ENCODE measurements around the gene SEMA3D. TPM values are rescaled to one million over a fixed set of nuclear protein-coding genes. Genes with fewer than 3 reads are reported as not detected.

The SEMA3D gene
- total RNA-seq (2016; rRNA removed; fragmentation: Illumina TruSeq; extraction: Trizol) (0.07 TPM in 1 of 2 replicates, not detected in the other), polyA plus RNA-seq (2011; rRNA removed) (not detected in 2 replicates), polyA minus RNA-seq (2011; rRNA and poly(A)+ RNA removed; ENCODE audit: low replicate concordance) (not detected in 2 replicates), Bru-seq, nascent RNA (percentile 3 among the genes with signal in this experiment), BruChase-seq, experiment 1, labeled RNA remaining after a 6-hour chase (percentile 2 among the genes with signal in this experiment), BruChase-seq, experiment 2, labeled RNA remaining after a 2-hour chase (percentile 4 among the genes with signal in this experiment)
- total RNA-seq (2016; cell fraction: cytosol; rRNA removed; fragmentation: Illumina TruSeq; extraction: Trizol; ENCODE audit: low read depth), result not detected in 2 replicates
- not detected in 2 replicates for total RNA-seq (2016; cell fraction: insoluble cytoplasmic fraction; rRNA removed; fragmentation: Illumina TruSeq; extraction: Trizol)
- not detected in 2 replicates for total RNA-seq (2016; cell fraction: membrane; rRNA removed; fragmentation: Illumina TruSeq; extraction: Trizol)
- total RNA-seq (2016; cell fraction: nucleus; rRNA removed; fragmentation: Illumina TruSeq; extraction: Trizol), result not detected in 2 replicates
- polyA plus RNA-seq (2011; cell fraction: cytosol; rRNA removed), result not detected in 2 replicates
- not detected in 2 replicates for polyA plus RNA-seq (2011; cell fraction: nucleus; rRNA removed)
- not detected in 2 replicates for polyA plus RNA-seq (2012)
- not detected in 2 replicates for polyA plus RNA-seq (2016; cell fraction: cytosol; fragmentation: Illumina TruSeq; extraction: Trizol; ENCODE audit: low read depth)
- not detected in 2 replicates for polyA plus RNA-seq (2016; cell fraction: insoluble cytoplasmic fraction; fragmentation: Illumina TruSeq; extraction: Trizol; ENCODE audit: low read depth)
- not detected in 2 replicates for polyA plus RNA-seq (2016; cell fraction: membrane; fragmentation: Illumina TruSeq; extraction: Trizol; ENCODE audit: low read depth)
- polyA plus RNA-seq (2016; cell fraction: nucleus; fragmentation: Illumina TruSeq; extraction: Trizol; ENCODE audit: insufficient read depth, low read depth), result not detected in 2 replicates
- polyA minus RNA-seq (2011; cell fraction: cytosol; rRNA and poly(A)+ RNA removed), result not detected in 2 replicates
- not detected in 2 replicates for polyA minus RNA-seq (2011; cell fraction: nucleus; rRNA and poly(A)+ RNA removed)
- long read RNA-seq, experiment 1, result 0 reads
- long read RNA-seq, experiment 2, result 0 reads

DNA sequence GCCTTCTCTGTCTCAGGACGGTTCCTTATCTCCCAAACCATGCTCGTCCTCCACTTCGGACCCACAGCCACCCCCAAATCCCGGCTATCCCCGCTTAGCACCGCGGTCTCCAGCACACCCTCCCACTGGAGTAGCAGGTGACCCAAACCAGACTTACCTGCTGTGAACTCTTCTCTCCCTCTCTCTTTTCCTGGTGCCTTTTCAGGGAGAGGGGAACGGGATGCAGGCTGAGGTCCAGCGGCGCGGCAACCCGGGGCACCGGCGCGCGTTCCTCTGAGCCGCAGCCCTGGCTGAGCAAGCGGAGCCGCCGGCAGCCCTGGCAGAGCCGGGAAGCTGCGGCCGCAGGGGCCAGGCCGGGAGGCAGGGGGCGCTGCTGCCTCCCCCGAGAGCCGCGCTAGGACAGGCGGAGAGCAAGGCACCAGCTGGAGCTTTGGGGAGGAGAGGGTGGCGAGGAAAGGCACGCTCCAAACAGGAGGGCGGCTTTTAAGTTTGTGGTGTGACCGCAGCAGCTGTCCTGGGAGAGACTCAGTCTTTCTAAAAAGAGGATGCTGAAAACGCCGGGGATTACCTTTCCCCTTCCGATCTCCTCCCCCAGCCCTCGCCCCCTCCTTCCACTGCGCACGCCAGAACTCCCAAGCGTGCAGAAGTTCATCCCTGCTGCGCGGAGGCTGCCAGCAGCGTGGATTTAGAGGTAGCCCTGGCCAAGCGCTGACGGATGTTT lies at the start of gene SEMA3D:
Gene SEMA3D, minus strand, starts transcription at position 536 of the 721 bp plus-strand sequence. CDS start 65,165 bp downstream, outside the sequence.
- Histone ChIP-seq H3K4me1 (ENCODE audit: insufficient read depth, low read length) (peaks cover 6% of the 10 kb centered on the region; the same call in 1 of the 2 replicates), H3K4me2 (ENCODE audit: low read depth, low read length) (peak within 1 kb of the TSS; percentile 70), H3K9ac (ENCODE audit: insufficient read depth, low read depth, low read length) (no peak within 1 kb of the TSS), H3K4me3 (replicated peaks in 1 of 3; ENCODE audit: insufficient read depth in 1 of 3, low read depth in 2 of 3, low read length in 3 of 3) (peak within 1 kb of the TSS in 2 of 3 experiments; percentile 21 to 62; a peak in 2 of 6 replicates), H3K9me3 (ENCODE audit: low read length) (no peaks in the 10 kb centered on the region), H3K27me3 (ENCODE audit: control insufficient read depth in 1 of 2, insufficient read depth in 2 of 2, low read length in 2 of 2) (peaks cover 1 to 30% of the 10 kb centered on the region in 2 experiments; a peak in 4 of 5 replicates), H4K20me1 (ENCODE audit: insufficient read depth, low read length) (no peaks in the 10 kb centered on the region), H3K79me2 (ENCODE audit: insufficient read depth, low read length) (no peaks in the 10 kb centered on the region), H3K36me3 (replicated peaks in 1 of 2; ENCODE audit: control insufficient read depth in 1 of 2, insufficient read depth in 2 of 2, low read length in 2 of 2) (no peaks in the 10 kb centered on the region), H2AFZ (ENCODE audit: low read length) (no peak within 1 kb of the TSS), H3K27ac (ENCODE audit: extremely low read length, insufficient read depth, low read length) (no peak within 1 kb of the TSS)
- in situ Hi-C loops (cut with HindIII; ENCODE audit: extremely low pct_ligation_motif_present, low pct_unique_long_range_greater_than_20kb), result no loop called here
- BruUV-seq (replicated peaks), result no TSS peak
- 15% methylated on average over 18 of the region's 45 CpGs for WGBS (ENCODE audit: low lambda C conversion rate)
- ChIA-PET CTCF (ENCODE audit: low intra/inter-chr PET ratio, low total read pairs) (interaction anchor here (0.9 kb wide), 1 partner anchor 368 kb away, joined by 4 read pairs; no protein-coding TSS in a partner anchor), POLR2A (no interaction called here)
- peak; percentile 12 for DNase-seq (ENCODE audit: low spot score)
- no peak for FAIRE-seq
- intact Hi-C loops (cut with micrococcal nuclease; ENCODE audit: unreplicated experiment), result loop anchor here (1.0 kb wide), 2 partner anchors 270 to 368 kb away; no protein-coding TSS in a partner anchor
- ATAC-seq, result peak; percentile 100
- TF ChIP-seq, protein P1, sequence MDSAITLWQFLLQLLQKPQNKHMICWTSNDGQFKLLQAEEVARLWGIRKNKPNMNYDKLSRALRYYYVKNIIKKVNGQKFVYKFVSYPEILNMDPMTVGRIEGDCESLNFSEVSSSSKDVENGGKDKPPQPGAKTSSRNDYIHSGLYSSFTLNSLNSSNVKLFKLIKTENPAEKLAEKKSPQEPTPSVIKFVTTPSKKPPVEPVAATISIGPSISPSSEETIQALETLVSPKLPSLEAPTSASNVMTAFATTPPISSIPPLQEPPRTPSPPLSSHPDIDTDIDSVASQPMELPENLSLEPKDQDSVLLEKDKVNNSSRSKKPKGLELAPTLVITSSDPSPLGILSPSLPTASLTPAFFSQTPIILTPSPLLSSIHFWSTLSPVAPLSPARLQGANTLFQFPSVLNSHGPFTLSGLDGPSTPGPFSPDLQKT (CRISPR knock-in tag; IDR thresholded peaks at IDR 0.05; ENCODE audit: borderline replicate concordance), result no peak
- 0 out of 2 replicates have a peak, but pooled peaks have one; percentile 26 for TF ChIP-seq HDAC1 (CRISPR knock-in tag; IDR thresholded peaks at IDR 0.05)
- TF ChIP-seq YY1 (IDR thresholded peaks at IDR 0.05; ENCODE audit: insufficient read depth, insufficient replicate concordance, low read depth, low read length), result peak; percentile 30
- 0 out of 2 replicates have a peak, but pooled peaks have one; percentile 38 for TF ChIP-seq ZNF572 (CRISPR knock-in tag; IDR thresholded peaks at IDR 0.05)
- TF ChIP-seq, protein P2, sequence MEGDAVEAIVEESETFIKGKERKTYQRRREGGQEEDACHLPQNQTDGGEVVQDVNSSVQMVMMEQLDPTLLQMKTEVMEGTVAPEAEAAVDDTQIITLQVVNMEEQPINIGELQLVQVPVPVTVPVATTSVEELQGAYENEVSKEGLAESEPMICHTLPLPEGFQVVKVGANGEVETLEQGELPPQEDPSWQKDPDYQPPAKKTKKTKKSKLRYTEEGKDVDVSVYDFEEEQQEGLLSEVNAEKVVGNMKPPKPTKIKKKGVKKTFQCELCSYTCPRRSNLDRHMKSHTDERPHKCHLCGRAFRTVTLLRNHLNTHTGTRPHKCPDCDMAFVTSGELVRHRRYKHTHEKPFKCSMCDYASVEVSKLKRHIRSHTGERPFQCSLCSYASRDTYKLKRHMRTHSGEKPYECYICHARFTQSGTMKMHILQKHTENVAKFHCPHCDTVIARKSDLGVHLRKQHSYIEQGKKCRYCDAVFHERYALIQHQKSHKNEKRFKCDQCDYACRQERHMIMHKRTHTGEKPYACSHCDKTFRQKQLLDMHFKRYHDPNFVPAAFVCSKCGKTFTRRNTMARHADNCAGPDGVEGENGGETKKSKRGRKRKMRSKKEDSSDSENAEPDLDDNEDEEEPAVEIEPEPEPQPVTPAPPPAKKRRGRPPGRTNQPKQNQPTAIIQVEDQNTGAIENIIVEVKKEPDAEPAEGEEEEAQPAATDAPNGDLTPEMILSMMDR (CRISPR knock-in tag; IDR thresholded peaks at IDR 0.05), result peak; percentile 86
- TF ChIP-seq KDM2A (CRISPR knock-in tag; IDR thresholded peaks at IDR 0.05; ENCODE audit: borderline replicate concordance, low read depth), result peak; percentile 72; the same call in 1 of the 2 replicates
- TF ChIP-seq, protein P3, sequence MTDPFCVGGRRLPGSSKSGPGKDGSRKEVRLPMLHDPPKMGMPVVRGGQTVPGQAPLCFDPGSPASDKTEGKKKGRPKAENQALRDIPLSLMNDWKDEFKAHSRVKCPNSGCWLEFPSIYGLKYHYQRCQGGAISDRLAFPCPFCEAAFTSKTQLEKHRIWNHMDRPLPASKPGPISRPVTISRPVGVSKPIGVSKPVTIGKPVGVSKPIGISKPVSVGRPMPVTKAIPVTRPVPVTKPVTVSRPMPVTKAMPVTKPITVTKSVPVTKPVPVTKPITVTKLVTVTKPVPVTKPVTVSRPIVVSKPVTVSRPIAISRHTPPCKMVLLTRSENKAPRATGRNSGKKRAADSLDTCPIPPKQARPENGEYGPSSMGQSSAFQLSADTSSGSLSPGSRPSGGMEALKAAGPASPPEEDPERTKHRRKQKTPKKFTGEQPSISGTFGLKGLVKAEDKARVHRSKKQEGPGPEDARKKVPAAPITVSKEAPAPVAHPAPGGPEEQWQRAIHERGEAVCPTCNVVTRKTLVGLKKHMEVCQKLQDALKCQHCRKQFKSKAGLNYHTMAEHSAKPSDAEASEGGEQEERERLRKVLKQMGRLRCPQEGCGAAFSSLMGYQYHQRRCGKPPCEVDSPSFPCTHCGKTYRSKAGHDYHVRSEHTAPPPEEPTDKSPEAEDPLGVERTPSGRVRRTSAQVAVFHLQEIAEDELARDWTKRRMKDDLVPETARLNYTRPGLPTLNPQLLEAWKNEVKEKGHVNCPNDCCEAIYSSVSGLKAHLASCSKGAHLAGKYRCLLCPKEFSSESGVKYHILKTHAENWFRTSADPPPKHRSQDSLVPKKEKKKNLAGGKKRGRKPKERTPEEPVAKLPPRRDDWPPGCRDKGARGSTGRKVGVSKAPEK (CRISPR knock-in tag; IDR thresholded peaks at IDR 0.05; ENCODE audit: borderline replicate concordance), result 0 out of 2 replicates have a peak, but pooled peaks have one; percentile 66
- TF ChIP-seq, protein P4, sequence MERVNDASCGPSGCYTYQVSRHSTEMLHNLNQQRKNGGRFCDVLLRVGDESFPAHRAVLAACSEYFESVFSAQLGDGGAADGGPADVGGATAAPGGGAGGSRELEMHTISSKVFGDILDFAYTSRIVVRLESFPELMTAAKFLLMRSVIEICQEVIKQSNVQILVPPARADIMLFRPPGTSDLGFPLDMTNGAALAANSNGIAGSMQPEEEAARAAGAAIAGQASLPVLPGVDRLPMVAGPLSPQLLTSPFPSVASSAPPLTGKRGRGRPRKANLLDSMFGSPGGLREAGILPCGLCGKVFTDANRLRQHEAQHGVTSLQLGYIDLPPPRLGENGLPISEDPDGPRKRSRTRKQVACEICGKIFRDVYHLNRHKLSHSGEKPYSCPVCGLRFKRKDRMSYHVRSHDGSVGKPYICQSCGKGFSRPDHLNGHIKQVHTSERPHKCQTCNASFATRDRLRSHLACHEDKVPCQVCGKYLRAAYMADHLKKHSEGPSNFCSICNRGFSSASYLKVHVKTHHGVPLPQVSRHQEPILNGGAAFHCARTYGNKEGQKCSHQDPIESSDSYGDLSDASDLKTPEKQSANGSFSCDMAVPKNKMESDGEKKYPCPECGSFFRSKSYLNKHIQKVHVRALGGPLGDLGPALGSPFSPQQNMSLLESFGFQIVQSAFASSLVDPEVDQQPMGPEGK (CRISPR knock-in tag; IDR thresholded peaks at IDR 0.05), result peak; percentile 27; the same call in 1 of the 2 replicates
